RPMI7951 (cell line): ENCODE data around the gene ZXDC. TPM values are rescaled to one million over a fixed set of nuclear protein-coding genes. Genes with fewer than 3 reads are reported as not detected.

Source experiments
- DNase-seq: peaks from one replicate; pipeline ENCODE4 v3.0.0-alpha.2; 2012; ENCODE audit warnings: low read depth
- total RNA-seq: library from RNA; depleted of rRNA; stranded (reverse); fragments of >200 nt; shearing (Covaris generic); gene quantifications from 2 replicates; pipeline ENCODE4 v1.2.3, GENCODE V29; 2014

The ZXDC gene
- total RNA-seq, 1 experiment from 2014 or later = 12.4 TPM

DNA sequence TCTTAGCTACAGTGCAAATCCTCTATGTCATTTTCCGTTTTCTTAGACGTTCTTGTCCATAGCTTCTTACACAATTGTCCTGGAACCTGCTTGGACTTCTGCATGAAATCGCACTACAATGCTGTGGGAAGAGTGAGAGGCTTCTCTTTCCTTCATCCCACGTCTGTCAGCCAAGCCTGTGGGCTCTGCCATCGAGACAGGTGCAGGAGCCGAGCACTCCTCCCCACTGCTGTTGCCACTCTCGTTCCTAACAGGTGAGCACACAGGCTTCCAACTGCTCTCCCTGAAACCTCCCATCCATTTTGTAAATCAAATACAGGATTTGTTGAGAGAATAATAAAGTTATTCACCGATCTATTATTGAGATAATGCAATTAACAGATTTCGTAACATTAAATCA is 23.5 kb downstream of the ZXDC start:
- no peak for DNase-seq

GRCh38 chr3:126451511-126451910 is 24.2 kb downstream of the ZXDC start:
- no peak for DNase-seq

- DNase-seq = no peak
Observed at GRCh38 chr3:126450744-126451143, 24.9 kb downstream of the ZXDC start.

- DNase-seq = no peak
Observed at GRCh38 chr3:126450219-126450618, 25.5 kb downstream of the ZXDC start.

DNA sequence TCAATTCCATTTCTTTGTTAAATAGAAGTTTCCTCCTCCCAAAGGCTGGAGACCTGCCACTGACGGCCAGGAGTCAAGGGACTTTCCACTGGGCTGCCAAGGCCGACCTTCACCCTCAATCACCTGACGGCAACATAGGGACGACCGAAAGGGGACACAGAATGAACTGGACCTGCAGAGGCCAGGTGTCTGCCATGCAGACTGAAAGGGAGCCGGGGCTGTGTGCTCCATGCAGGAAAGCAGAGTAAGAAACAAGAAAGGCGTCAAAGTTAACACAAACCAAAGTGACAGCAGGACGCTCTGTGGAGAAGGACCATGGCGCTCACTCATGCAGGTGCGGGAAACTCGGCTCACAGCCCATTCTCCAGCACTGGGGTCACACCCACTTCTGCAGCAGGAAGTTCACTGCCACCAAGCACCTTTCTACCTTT is 26.1 kb downstream of the ZXDC start:
- DNase-seq = no peak

- no peak for DNase-seq
Observed at GRCh38 chr3:126448893-126449180, 26.9 kb downstream of the ZXDC start.

DNA sequence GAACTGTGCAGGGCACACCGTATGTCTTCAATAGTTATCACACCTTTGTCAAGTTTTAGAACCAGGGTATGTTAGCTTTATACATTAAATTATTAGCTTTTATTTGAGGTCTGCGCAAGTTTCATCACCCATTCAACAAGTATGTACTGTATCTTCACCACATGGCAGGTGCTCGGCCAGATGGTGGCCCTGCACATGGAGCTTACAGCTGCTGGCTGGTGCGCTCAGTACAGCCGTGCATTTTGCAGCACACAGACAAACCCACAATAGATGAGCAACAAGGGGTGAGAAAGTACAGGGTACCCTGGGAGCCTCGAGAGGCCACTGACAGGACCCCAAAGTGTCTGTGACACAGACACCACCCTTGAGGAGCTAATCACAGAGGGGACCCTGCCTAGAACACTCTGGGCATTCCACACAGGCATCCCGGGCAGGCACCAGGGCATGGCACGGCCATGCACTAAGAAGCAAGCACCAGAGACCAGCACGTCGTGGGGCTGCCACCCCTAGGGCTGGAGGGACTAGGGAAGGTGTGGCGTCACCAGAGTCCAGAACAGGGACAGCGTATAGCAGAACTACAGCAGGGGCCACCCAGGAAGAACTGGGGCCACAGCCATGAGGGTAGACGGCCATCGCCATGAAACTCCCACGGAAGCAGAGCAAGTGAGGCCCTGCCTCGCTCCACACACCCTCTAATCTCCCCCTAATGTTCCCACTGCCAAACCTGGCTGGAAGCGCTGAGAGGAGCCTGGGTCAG is 27.4 kb downstream of the ZXDC start:
- no peak for DNase-seq

DNA sequence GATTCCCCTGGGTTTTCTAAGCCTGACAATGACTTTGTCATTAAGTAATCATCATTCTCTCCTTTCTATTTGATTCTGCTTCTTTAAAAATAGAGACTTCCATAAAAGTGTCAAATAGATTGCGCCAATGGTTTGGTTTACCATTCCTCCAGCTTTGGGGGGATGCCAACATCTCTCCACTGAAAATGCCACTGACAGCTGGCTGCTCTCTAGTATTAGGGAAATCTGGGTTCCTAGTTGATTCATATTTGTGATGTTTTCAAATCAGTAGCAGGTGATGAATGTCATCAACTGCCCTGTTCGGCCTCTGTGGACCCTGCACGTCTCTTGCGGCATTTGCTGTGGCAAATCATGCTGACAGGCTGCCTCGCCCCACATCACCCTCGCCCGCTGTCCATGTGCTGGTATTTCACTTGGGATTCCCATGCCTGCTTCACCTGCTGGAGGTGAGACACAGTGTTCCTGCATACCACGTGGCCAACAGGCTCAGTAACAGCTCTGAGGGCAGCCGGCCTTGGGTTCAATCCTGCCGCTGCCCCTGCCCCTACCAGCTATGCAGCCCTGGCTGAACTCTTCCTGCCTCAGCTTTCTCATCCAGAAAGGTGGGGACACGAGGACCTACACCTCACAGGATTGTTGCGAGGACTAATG is 28.1 kb downstream of the ZXDC start:
- DNase-seq = no peak

DNA sequence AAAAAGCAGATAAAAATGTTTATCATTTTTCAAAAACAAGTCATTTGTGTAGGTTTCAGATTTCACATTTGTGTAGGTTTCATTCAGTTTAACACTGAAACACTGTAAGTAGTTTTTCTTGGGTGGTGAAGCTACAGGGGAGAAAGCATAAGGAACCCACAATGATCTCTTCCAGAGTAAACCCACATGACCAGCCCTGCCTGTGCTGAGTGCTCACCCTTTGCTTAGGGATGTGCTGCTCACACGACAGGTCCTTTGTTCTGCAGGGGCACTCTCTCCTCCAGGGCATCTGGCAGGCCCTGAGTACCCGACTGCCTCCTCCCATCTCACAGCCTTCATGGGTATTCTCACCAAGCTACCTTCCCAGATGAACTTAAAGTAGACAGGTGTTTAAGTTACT is 28.9 kb downstream of the ZXDC start:
- DNase-seq = peak; percentile 6

DNA sequence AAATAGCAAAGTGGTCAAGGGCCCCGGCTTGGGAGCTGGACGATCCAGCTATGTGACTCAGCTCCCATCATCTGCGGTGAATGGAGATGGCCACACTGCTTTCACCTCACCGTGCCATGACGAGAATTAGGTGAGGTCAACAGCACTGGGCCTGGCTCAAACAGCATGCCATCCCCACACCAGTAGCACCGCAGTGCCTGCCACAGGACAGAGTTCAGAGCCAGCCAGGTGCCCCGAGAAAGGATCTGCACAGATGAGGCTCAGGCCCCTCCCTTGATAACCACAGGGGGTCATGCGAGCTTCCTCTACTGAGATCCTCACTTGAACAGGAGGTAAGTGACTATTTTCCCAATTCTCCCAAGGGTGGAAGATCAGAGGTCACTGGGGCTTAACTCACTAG is 29.4 kb downstream of the ZXDC start:
- no peak for DNase-seq

- no peak for DNase-seq
Observed at GRCh38 chr3:126445506-126445905, 30.2 kb downstream of the ZXDC start.

GRCh38 chr3:126442856-126443242 is 32.8 kb downstream of the ZXDC start:
- no peak for DNase-seq

DNA sequence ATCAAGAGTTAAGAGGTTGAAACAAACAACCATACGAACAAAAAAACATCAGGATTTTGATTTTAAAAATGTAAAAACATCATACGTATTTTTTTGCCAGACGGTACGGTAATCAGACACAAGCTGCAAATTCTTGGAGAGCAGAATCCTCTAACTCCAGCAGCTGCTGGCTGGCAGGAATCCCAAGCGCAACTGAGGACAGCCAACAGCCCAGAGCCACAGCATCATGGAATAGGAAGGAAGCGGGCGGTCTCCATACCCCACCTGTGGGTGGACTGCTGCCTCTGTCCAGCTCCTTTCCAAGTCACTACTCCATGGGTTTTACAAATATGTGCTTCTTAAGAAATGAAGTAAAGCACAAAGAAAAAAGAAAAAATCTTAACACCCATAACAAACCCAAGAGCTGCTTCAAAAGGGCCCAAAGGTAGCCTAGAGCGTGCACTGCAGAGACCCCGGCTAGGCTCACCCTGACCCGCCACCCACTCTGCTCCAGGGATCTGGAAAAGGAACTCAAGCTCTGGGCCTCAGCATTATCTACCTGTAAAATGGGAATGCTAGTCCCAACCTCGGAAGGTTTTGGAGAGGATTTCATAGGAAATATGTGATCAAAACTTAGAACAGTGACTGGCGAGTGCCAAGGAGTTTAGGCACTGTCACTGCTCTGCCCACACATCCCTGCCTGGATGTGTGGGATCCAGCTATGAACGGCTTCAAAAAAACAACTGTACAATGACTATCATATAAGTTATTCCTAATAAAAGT is 33.4 kb downstream of the ZXDC start:
- DNase-seq = no peak

DNA sequence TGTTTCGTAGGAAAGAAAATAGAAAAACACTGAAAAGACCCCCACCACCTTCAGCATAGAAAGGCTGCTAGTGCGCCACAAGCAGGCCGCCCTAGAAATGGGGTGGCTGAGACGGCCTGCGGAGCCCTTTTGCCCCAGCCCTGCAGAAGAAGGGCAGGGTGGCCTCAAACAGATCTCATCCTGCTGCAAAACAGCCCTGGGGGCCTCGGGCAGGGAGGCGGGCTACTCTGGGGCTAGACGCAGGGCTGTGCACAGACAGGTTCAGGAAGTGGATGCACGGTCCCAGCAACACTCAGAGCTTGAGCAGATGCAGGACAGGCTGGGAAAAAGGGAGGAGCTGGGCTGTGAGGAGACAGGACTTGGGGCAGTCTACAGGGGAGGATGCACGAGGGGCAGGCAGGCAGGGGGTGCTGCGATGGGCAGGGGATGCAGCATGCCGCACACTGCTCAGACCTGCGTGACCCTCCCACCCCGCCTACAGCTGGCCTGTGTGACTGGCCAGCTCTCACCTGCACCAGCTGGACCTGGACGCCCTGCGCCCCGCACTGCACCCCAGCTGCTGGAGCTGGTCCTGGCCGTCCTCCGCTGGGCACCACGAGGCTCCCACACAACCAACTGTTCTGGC is 34.3 kb downstream of the ZXDC start:
- DNase-seq = no peak

DNA sequence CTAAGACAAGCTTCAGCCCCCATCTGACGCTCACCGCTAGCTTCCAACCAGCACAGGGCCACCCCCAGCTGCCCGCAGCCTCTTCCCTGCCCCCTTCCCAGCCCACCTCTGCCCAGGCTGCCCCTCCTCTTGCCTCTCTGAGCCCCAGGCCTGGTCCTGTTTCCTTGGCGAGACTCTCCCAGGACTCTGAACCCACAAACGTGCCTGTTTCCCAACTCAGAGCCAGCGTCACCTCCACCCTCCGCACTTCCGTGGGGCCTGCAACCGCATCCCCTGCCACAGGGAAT is 35.0 kb downstream of the ZXDC start:
- no peak for DNase-seq

GRCh38 chr3:126439968-126440708 is 35.6 kb downstream of the ZXDC start:
- no peak for DNase-seq

- DNase-seq = no peak
Observed at GRCh38 chr3:126439346-126439967, 36.2 kb downstream of the ZXDC start.

GRCh38 chr3:126438746-126439145 is 36.9 kb downstream of the ZXDC start:
- no peak for DNase-seq

DNA sequence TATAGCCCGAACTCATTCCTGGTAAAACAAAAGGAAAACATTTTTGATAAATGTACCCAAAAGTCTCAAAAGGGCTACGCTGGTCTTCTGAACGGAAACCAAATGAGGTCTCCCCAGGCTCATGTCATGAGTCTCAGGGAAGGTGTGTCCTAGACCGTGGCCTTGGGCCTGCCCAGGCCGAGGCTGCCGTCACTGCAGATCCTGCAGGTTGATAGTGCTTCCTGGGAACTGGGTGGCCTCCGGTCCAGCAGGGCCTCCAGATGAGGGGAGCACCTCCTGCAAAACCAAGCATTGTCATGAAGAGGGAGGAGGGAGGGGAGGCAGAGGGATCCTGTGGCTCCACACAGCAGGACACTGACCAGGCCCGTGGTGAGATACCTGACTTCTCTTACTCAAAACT is 37.5 kb downstream of the ZXDC start:
- no peak for DNase-seq

DNA sequence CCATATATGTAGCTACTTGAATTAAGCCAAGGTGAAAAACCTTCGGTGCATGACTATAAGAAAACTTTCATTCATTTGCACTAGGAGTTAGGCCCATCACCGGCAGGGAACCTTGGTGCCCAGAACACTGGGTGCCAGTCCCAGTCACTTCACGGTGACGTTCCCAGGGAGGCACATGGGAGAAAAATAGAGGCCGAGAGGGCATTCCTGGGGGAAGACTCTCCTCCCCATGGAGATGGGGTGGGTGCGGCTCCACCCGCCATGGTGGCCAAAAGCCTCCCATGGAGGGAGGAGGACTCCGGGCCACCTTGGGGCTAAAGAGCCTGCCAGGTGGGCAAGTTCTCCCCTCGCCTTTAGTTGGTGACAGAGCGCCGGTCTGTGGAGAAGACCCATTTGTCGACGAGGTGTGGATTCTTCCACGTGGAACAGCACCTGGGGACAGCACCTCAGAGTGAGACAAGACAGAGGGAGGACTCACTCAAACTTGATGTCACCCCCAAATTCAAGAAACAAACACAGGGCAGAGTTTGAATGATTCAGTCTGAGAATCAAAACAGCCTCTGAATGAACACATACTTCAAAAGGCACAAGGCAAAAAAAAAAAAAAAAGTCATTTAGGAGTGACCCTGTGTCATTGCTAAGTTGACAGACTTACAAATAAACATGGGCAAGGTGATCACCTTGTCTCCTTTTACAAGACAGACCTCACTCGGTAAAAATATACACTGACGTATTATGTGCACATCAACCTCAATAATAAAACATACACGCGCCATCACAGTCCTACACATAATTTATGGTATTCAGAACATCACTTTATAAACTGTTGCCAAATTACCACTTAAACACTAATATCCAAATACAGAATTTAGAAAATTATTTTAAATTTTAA is 38.6 kb downstream of the ZXDC start:
- DNase-seq = no peak
